Subcutaneous abdominal adipose tissue (tissue), 5 donors: ENCODE results near the gene FHL1.

Experiments
- H3K27ac ChIP-seq: one replicate; pipeline ENCODE4 v1.7.0; 2013; ENCODE audit warnings: low read depth, mild to moderate bottlenecking, inconsistent platforms, low read length, moderate library complexity
- H3K27me3 ChIP-seq, 5 donors: one replicate each; pipeline ENCODE4 v1.7.0; 2013; ENCODE audit warnings: low read length in 5 of 5, inconsistent platforms in 1 of 5; ENCODE audit not compliant: control insufficient read depth in 5 of 5, insufficient read depth in 4 of 5
- H3K36me3 ChIP-seq, 5 donors: one replicate each; pipeline ENCODE4 v1.7.0; 2013; ENCODE audit warnings: low read length in 5 of 5; ENCODE audit not compliant: control insufficient read depth in 5 of 5, insufficient read depth in 5 of 5
- H3K4me1 ChIP-seq, 5 donors: one replicate each; pipeline ENCODE4 v1.7.0; 2013; ENCODE audit warnings: low read length in 5 of 5, mild to moderate bottlenecking in 3 of 5, moderate library complexity in 1 of 5; ENCODE audit not compliant: control insufficient read depth in 5 of 5, insufficient read depth in 5 of 5
- H3K4me3 ChIP-seq, 5 donors: one replicate each; pipeline ENCODE4 v1.7.0; 2013; ENCODE audit warnings: low read length in 5 of 5, low read depth in 1 of 5
- H3K9ac ChIP-seq, 5 donors: one replicate each; pipeline ENCODE4 v1.7.0; 2013; ENCODE audit warnings: low read length in 5 of 5, mild to moderate bottlenecking in 4 of 5, moderate library complexity in 3 of 5
- H3K9me3 ChIP-seq, 5 donors: one replicate each; pipeline ENCODE4 v1.7.0; 2013; ENCODE audit warnings: low read length in 5 of 5; ENCODE audit not compliant: control insufficient read depth in 5 of 5
- donor health status: healthy.
- donor health status: healthy.
- donor health status: healthy.
- donor health status: healthy.
- donor health status: healthy.

Gene FHL1

DNA sequence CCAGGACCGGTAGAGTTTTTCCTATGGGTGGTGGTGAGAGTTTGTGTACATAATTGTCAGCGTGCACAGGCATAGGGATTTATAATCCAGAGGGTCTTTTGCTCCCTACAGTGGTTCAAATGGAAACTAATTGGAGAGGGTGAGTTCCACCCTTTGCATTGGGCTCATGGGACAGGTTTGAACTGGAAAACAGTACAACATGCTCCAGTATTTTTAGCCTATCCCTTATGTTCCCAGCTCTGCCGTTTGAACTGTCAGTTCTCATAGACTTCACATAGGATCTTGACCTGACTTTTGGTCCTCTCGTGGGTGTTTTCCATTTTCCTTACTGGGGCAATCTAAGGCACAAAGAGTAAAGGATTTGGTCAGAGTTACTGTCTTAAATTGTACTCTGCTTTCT, 31.8 kb downstream of the FHL1 start:
- peak overlapping the region; percentile 38 for H3K27ac ChIP-seq
- no peaks in the 10 kb centered on the region for H3K27me3 ChIP-seq
- H3K4me3 ChIP-seq, result no peak overlapping the region
- H3K9ac ChIP-seq, result no peak overlapping the region
- no peaks in the 10 kb centered on the region for H3K9me3 ChIP-seq
- H3K36me3 ChIP-seq, result no peaks in the 10 kb centered on the region
- H3K4me1 ChIP-seq, result peaks cover 2 to 60% (median 36%) of the 10 kb centered on the region in 5 donors

- Histone ChIP-seq H3K4me3 (no peak overlapping the region), H3K9ac (no peak overlapping the region), H3K27me3 (peaks cover 0 to 3% (median 0%) of the 10 kb centered on the region in 5 donors), H3K9me3 (no peaks in the 10 kb centered on the region), H3K4me1 (peaks cover 0 to 44% (median 32%) of the 10 kb centered on the region in 5 donors), H3K27ac (peak overlapping the region; percentile 77), H3K36me3 (no peaks in the 10 kb centered on the region)
Observed at GRCh38 chrX:136182414-136182813, 35.1 kb downstream of the FHL1 start.

DNA sequence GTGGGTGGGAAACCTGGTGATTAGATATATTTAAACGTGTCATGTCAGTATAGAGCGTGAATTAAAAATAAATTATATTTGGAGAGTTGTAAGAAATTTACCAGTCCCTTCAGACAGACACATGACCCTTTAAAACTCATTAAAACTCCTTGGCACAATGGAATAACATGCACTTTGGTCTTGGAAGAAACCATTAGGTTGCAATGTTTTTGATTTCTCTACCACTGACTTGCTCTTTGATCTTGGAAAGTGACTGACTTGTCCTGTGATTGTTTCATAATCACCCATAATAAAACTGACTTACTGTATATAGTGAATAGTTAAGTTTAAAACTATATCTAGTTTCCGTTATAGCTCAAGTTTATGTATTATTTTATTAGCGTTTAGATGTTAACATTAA, 35.8 kb downstream of the FHL1 start:
- H3K4me3 ChIP-seq, result no peak overlapping the region
- peak overlapping the region; percentile 77 for H3K27ac ChIP-seq
- no peak overlapping the region for H3K9ac ChIP-seq
- no peaks in the 10 kb centered on the region for H3K9me3 ChIP-seq
- H3K27me3 ChIP-seq, result peaks cover 0 to 3% (median 0%) of the 10 kb centered on the region in 5 donors
- peaks cover 0 to 39% (median 32%) of the 10 kb centered on the region in 5 donors for H3K4me1 ChIP-seq
- no peaks in the 10 kb centered on the region for H3K36me3 ChIP-seq

DNA sequence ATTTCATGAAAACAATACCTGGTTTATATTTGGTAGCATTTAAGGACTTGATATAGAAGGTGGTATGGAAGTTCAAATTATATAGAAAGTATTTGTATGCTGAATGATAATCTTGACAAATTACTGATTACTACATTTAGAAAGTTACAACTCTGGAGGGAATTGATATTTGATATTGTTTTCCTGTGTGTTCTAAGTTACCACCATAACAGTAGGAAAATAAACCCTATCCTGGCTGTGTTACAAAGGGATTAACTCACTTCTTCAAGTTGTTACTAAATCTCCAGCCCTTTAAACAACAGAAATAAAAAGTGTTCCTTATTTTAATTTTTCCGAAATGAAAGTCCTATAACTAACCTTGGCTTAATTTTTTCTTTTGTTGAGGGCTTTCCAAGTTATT, 36.6 kb downstream of the FHL1 start:
- H3K4me1 ChIP-seq, result peaks cover 0 to 41% (median 34%) of the 10 kb centered on the region in 5 donors
- H3K4me3 ChIP-seq, result no peak overlapping the region
- H3K9me3 ChIP-seq, result no peaks in the 10 kb centered on the region
- peak overlapping the region in 1 of 5 donors; percentile 59 for H3K9ac ChIP-seq
- H3K36me3 ChIP-seq, result no peaks in the 10 kb centered on the region
- peak overlapping the region; percentile 77 for H3K27ac ChIP-seq
- peaks cover 0 to 3% (median 0%) of the 10 kb centered on the region in 5 donors for H3K27me3 ChIP-seq

DNA sequence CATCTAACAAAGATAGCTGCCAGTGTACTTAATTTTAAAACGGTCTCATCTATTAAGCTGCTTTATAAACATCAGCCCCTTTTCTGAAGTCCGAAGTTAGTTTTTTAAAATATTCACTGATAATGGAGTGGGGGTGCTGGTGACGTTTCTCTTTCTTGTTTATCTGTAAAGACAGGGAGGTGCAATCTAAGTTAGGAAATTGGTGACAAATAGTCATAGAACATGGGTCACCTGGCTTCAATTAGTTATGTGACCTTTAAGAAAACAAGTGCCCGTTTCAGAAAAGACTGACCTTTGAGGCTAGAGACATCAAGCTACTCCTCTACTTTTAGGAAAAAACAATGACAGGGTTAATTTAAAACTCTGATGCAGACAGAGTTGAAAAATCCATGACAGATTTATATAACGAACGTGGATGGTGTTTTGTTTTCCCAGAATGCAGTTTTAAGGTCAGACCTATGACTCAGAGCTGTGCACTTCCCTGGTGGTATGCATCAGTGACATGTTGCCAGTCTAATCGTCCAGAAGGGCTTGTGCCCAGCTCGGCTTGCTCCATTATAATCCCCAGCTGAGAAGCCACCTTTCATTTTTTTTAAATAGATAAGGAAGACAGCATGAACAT, 38.2 kb downstream of the FHL1 start:
- H3K4me3 ChIP-seq, result no peak overlapping the region
- H3K9me3 ChIP-seq, result no peaks in the 10 kb centered on the region
- H3K4me1 ChIP-seq, result peaks cover 0 to 46% (median 31%) of the 10 kb centered on the region in 5 donors
- H3K27ac ChIP-seq, result peak overlapping the region; percentile 77
- no peaks in the 10 kb centered on the region for H3K36me3 ChIP-seq
- H3K27me3 ChIP-seq, result peaks cover 0 to 3% (median 0%) of the 10 kb centered on the region in 5 donors
- H3K9ac ChIP-seq, result peak overlapping the region in 2 of 5 donors; percentile 35 to 53

GRCh38 chrX:136186023-136186413, 38.7 kb downstream of the FHL1 start:
- peaks cover 0 to 1% (median 0%) of the 10 kb centered on the region in 5 donors for H3K36me3 ChIP-seq
- H3K9ac ChIP-seq, result no peak overlapping the region
- H3K4me3 ChIP-seq, result no peak overlapping the region
- H3K27ac ChIP-seq, result peak overlapping the region; percentile 77
- H3K27me3 ChIP-seq, result peaks cover 0 to 3% (median 0%) of the 10 kb centered on the region in 5 donors
- H3K4me1 ChIP-seq, result peaks cover 0 to 51% (median 37%) of the 10 kb centered on the region in 5 donors
- H3K9me3 ChIP-seq, result no peaks in the 10 kb centered on the region

GRCh38 chrX:136189222-136189621, 41.9 kb downstream of the FHL1 start:
- H3K36me3 ChIP-seq, result peaks cover 0 to 2% (median 0%) of the 10 kb centered on the region in 5 donors
- H3K4me3 ChIP-seq, result no peak overlapping the region
- H3K9ac ChIP-seq, result no peak overlapping the region
- peaks cover 0 to 59% (median 52%) of the 10 kb centered on the region in 5 donors for H3K4me1 ChIP-seq
- peaks cover 0 to 4% (median 0%) of the 10 kb centered on the region in 5 donors for H3K27me3 ChIP-seq
- no peaks in the 10 kb centered on the region for H3K9me3 ChIP-seq
- H3K27ac ChIP-seq, result peak overlapping the region; percentile 3

DNA sequence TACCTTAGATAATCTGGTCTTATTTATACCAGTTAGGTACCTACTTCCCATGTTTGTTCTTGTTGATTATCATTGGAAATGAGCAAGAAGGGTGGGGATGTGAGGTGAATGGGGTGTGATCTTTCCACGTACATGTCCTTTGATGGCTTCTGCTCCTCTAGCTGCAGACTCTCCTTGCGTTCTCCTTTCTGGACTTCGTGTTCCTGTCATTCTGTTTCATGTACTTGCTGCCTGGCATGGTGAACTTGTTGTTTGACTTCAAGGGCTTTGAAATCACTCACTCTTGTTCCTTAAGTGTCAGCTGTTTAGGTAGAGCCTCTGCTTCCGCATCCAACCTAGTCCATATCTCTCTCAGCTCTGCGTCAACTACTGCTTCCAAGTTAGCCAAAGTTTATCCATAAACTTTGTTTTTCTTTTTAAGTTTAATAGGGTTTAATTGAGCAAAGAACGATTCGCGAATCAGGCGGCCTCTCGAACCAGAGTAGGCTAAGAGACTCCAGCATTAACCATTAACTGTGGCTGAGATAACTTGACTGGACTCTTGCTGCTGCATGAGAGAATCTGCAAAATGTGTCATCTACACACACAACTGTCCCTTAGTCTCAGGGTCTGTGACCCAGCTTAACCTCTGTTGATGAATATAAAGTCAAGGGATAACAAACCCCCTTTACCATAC, 42.8 kb downstream of the FHL1 start:
- Histone ChIP-seq H3K9ac (no peak overlapping the region), H3K36me3 (peaks cover 0 to 2% (median 0%) of the 10 kb centered on the region in 5 donors), H3K27me3 (peaks cover 0 to 4% (median 0%) of the 10 kb centered on the region in 5 donors), H3K27ac (peak overlapping the region; percentile 77), H3K4me3 (peak overlapping the region in 1 of 5 donors; percentile 5), H3K4me1 (peaks cover 0 to 65% (median 57%) of the 10 kb centered on the region in 5 donors), H3K9me3 (no peaks in the 10 kb centered on the region)

GRCh38 chrX:136191171-136191570, 43.8 kb downstream of the FHL1 start:
- Histone ChIP-seq H3K9me3 (no peaks in the 10 kb centered on the region), H3K36me3 (peaks cover 0 to 2% (median 0%) of the 10 kb centered on the region in 5 donors), H3K27ac (peak overlapping the region; percentile 77), H3K9ac (no peak overlapping the region), H3K4me3 (peak overlapping the region in 1 of 5 donors; percentile 1), H3K27me3 (peaks cover 0 to 4% (median 0%) of the 10 kb centered on the region in 5 donors), H3K4me1 (peaks cover 0 to 64% (median 56%) of the 10 kb centered on the region in 5 donors)

GRCh38 chrX:136192135-136192534, 44.8 kb downstream of the FHL1 start:
- H3K4me3 ChIP-seq, result no peak overlapping the region
- H3K27me3 ChIP-seq, result peaks cover 0 to 4% (median 0%) of the 10 kb centered on the region in 5 donors
- H3K36me3 ChIP-seq, result peaks cover 0 to 2% (median 0%) of the 10 kb centered on the region in 5 donors
- H3K9ac ChIP-seq, result no peak overlapping the region
- H3K9me3 ChIP-seq, result no peaks in the 10 kb centered on the region
- H3K27ac ChIP-seq, result peak overlapping the region; percentile 77
- H3K4me1 ChIP-seq, result peaks cover 0 to 66% (median 57%) of the 10 kb centered on the region in 5 donors
